ENCODE data around the gene PPIH.

DNA sequence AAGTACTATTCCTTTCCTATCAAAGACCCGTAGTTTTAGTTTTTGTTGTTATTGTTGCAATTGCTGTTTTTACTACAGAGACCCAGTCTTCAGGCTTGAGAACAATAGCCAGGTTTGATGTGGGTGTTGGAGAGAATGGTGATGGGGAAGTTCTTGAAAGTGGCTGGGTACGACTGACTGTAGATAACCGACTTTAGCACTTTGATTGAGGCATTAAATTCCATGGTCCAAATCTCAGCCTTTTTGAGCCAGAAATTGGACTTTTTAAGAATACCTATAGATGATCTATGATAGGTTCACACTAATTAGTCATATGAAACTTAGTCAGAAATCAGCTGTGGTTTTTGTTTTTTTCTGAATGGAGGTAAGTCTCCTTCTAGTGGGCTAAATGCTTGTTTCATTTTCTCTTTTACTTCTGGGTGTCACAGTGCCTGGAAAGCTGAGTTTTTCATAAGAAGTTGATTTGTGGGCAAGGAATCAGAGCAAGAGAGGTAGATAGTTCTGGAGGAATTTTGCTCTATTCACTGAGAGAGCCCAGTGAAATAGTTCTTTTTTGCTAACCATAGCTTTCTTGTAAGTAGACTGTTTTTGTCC lies 2.8 kb downstream of the PPIH start:
- TF ChIP-seq, protein P1, sequence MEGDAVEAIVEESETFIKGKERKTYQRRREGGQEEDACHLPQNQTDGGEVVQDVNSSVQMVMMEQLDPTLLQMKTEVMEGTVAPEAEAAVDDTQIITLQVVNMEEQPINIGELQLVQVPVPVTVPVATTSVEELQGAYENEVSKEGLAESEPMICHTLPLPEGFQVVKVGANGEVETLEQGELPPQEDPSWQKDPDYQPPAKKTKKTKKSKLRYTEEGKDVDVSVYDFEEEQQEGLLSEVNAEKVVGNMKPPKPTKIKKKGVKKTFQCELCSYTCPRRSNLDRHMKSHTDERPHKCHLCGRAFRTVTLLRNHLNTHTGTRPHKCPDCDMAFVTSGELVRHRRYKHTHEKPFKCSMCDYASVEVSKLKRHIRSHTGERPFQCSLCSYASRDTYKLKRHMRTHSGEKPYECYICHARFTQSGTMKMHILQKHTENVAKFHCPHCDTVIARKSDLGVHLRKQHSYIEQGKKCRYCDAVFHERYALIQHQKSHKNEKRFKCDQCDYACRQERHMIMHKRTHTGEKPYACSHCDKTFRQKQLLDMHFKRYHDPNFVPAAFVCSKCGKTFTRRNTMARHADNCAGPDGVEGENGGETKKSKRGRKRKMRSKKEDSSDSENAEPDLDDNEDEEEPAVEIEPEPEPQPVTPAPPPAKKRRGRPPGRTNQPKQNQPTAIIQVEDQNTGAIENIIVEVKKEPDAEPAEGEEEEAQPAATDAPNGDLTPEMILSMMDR (IDR thresholded peaks at IDR 0.05; ENCODE audit: low read depth, low read length, missing input control), result no peak
- TF ChIP-seq, protein P2, sequence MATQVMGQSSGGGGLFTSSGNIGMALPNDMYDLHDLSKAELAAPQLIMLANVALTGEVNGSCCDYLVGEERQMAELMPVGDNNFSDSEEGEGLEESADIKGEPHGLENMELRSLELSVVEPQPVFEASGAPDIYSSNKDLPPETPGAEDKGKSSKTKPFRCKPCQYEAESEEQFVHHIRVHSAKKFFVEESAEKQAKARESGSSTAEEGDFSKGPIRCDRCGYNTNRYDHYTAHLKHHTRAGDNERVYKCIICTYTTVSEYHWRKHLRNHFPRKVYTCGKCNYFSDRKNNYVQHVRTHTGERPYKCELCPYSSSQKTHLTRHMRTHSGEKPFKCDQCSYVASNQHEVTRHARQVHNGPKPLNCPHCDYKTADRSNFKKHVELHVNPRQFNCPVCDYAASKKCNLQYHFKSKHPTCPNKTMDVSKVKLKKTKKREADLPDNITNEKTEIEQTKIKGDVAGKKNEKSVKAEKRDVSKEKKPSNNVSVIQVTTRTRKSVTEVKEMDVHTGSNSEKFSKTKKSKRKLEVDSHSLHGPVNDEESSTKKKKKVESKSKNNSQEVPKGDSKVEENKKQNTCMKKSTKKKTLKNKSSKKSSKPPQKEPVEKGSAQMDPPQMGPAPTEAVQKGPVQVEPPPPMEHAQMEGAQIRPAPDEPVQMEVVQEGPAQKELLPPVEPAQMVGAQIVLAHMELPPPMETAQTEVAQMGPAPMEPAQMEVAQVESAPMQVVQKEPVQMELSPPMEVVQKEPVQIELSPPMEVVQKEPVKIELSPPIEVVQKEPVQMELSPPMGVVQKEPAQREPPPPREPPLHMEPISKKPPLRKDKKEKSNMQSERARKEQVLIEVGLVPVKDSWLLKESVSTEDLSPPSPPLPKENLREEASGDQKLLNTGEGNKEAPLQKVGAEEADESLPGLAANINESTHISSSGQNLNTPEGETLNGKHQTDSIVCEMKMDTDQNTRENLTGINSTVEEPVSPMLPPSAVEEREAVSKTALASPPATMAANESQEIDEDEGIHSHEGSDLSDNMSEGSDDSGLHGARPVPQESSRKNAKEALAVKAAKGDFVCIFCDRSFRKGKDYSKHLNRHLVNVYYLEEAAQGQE (IDR thresholded peaks at IDR 0.05), result no peak
- TF ChIP-seq FOXA1 (IDR thresholded peaks at IDR 0.05), result no peak
- TF ChIP-seq EGR1 (IDR thresholded peaks at IDR 0.05; ENCODE audit: low read depth in 2 of 2), result no peak
- no peak for TF ChIP-seq JUND (IDR thresholded peaks at IDR 0.05)
- no peak for TF ChIP-seq SP1 (IDR thresholded peaks at IDR 0.05)
- TF ChIP-seq TAF1 (conservative IDR thresholded peaks at IDR 0.05), result no peak
- no peak for TF ChIP-seq RAD21 (IDR thresholded peaks at IDR 0.05)
- TF ChIP-seq MAX (IDR thresholded peaks at IDR 0.05), result no peak

Data from liver (tissue), 3 donors.